8988T (cell line): ENCODE results near the gene DAGLA.

Experiments
- DNase-seq: peaks from one replicate; pipeline ENCODE4 v3.0.0; 2011

DAGLA gene

GRCh38 chr11:61782841-61783240 is 102.7 kb downstream of the DAGLA start:
- no peak for DNase-seq

- no peak for DNase-seq
Observed at GRCh38 chr11:61783717-61784505, 103.7 kb downstream of the DAGLA start.

- DNase-seq: no peak
Observed at GRCh38 chr11:61784506-61784805, 104.3 kb downstream of the DAGLA start.

GRCh38 chr11:61785837-61786402 is 105.7 kb downstream of the DAGLA start:
- DNase-seq: no peak

- DNase-seq: peak; percentile 95
Observed at GRCh38 chr11:61787928-61788491, 107.8 kb downstream of the DAGLA start.

GRCh38 chr11:61791737-61792309 is 111.6 kb downstream of the DAGLA start:
- peak; percentile 55 for DNase-seq

GRCh38 chr11:61792310-61793082 is 112.3 kb downstream of the DAGLA start, which contains the start of the genes FEN1 and TMEM258:
Gene FEN1 (plus strand): TSS chr11:61792911. CDS start chr11:61795362, 2,451 bp downstream.
Gene TMEM258 (minus strand): TSS chr11:61792599. CDS start chr11:61792558, 41 bp downstream.
- DNase-seq: peak; percentile 94

- no peak for DNase-seq
Observed at GRCh38 chr11:61793083-61793828, 113.1 kb downstream of the DAGLA start.

GRCh38 chr11:61793829-61794204 is 113.6 kb downstream of the DAGLA start:
- no peak for DNase-seq

- no peak for DNase-seq
Observed at GRCh38 chr11:61794579-61794978, 114.4 kb downstream of the DAGLA start.

GRCh38 chr11:61795459-61795858 is 115.3 kb downstream of the DAGLA start:
- DNase-seq: no peak

- DNase-seq: no peak
Observed at GRCh38 chr11:61795876-61796526, 115.8 kb downstream of the DAGLA start.
